Parathyroid adenoma (tissue), 2 donors: Measurements from ENCODE around the gene CNOT6.
"Not testable (repeated sequence)": the region's sequence is repeated elsewhere in the genome, so short reads cannot be mapped to it uniquely, and the experiment has no call there.

Experiments
- H2AFZ ChIP-seq: fragments of 300-600 bp; sonication (generic); one replicate; pipeline ENCODE4 v1.7.0; 2017; ENCODE audit warnings: antibody characterized with exemption, mild to moderate bottlenecking
- H3K27ac ChIP-seq: fragments of 300-600 bp; sonication (generic); one replicate; pipeline ENCODE4 v1.7.0; 2017
- H3K27me3 ChIP-seq: fragments of 300-600 bp; sonication (generic); one replicate; pipeline ENCODE4 v1.7.0; 2017; ENCODE audit warnings: low read length; ENCODE audit not compliant: control insufficient read depth, insufficient read depth
- H3K36me3 ChIP-seq: fragments of 300-600 bp; sonication (generic); one replicate; pipeline ENCODE4 v1.7.0; 2017; ENCODE audit warnings: low read length; ENCODE audit not compliant: control insufficient read depth, insufficient read depth
- H3K4me1 ChIP-seq: fragments of 300-600 bp; sonication (generic); one replicate; pipeline ENCODE4 v1.7.0; 2017; ENCODE audit warnings: control low read depth
- H3K4me2 ChIP-seq: fragments of 300-600 bp; sonication (generic); one replicate; pipeline ENCODE4 v1.7.0; 2017; ENCODE audit warnings: low read length
- H3K4me3 ChIP-seq: fragments of 300-600 bp; sonication (generic); one replicate; pipeline ENCODE4 v1.7.0; 2017; ENCODE audit warnings: low read depth, low read length
- H3K79me2 ChIP-seq: fragments of 300-600 bp; sonication (generic); one replicate; pipeline ENCODE4 v1.7.0; 2017; ENCODE audit warnings: control low read depth
- H3K9ac ChIP-seq: fragments of 300-600 bp; sonication (generic); one replicate; pipeline ENCODE4 v1.7.0; 2017; ENCODE audit warnings: mild to moderate bottlenecking
- H3K9me3 ChIP-seq: fragments of 300-600 bp; sonication (generic); one replicate; pipeline ENCODE4 v1.7.0; 2017; ENCODE audit warnings: low read length; ENCODE audit not compliant: control insufficient read depth
- TF ChIP-seq, protein P1 (sequence below): fragments of 300-600 bp; sonication (generic); IDR thresholded peaks from one replicate; pipeline ENCODE4 v1.7.0; 2017; ENCODE audit warnings: antibody characterized with exemption, mild to moderate bottlenecking
- donor health status: primary hyperparathyroidism.

Gene CNOT6

GRCh38 chr5:180472269-180472668 is 21.9 kb upstream of the CNOT6 start:
- no peaks in the 10 kb centered on the region for H3K36me3 ChIP-seq
- no peaks in the 10 kb centered on the region for H3K4me1 ChIP-seq
- H3K4me2 ChIP-seq = no peak overlapping the region
- H3K4me3 ChIP-seq = no peak overlapping the region
- H3K9ac ChIP-seq = no peak overlapping the region
- H3K27me3 ChIP-seq = no peaks in the 10 kb centered on the region
- H3K9me3 ChIP-seq = no peaks in the 10 kb centered on the region
- TF ChIP-seq, protein P1, sequence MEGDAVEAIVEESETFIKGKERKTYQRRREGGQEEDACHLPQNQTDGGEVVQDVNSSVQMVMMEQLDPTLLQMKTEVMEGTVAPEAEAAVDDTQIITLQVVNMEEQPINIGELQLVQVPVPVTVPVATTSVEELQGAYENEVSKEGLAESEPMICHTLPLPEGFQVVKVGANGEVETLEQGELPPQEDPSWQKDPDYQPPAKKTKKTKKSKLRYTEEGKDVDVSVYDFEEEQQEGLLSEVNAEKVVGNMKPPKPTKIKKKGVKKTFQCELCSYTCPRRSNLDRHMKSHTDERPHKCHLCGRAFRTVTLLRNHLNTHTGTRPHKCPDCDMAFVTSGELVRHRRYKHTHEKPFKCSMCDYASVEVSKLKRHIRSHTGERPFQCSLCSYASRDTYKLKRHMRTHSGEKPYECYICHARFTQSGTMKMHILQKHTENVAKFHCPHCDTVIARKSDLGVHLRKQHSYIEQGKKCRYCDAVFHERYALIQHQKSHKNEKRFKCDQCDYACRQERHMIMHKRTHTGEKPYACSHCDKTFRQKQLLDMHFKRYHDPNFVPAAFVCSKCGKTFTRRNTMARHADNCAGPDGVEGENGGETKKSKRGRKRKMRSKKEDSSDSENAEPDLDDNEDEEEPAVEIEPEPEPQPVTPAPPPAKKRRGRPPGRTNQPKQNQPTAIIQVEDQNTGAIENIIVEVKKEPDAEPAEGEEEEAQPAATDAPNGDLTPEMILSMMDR = no peak
- H3K79me2 ChIP-seq = no peaks in the 10 kb centered on the region
- H3K27ac ChIP-seq = no peak overlapping the region
- H2AFZ ChIP-seq = no peak overlapping the region

DNA sequence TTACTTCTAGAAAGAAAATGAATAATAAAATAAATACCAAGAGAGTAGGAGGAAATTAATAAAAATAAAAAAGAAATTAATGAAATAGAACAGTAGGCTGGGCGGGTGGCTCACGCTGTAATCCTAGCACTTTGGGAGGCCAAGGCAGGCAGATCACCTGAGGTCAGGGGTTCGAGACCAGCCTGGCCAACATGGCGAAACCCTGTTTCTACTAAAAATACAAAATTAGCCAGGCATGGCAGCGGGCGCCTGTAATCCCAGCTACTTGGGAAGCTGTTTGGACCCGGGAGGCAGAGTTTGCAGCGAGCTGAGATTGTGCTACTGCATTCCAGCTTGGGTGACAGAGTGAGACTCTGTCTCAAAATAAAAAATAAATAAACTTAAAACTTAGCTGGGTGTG is 20.8 kb upstream of the CNOT6 start:
- H2AFZ ChIP-seq, H3K27ac ChIP-seq, H3K79me2 ChIP-seq, H3K9ac ChIP-seq, H3K27me3 ChIP-seq, H3K4me1 ChIP-seq, H3K4me3 ChIP-seq, H3K9me3 ChIP-seq, H3K4me2 ChIP-seq, H3K36me3 ChIP-seq: not testable (repeated sequence)

GRCh38 chr5:180474569-180474968 is 19.6 kb upstream of the CNOT6 start:
- Histone ChIP-seq H3K9ac (no peak overlapping the region), H2AFZ (no peak overlapping the region), H3K36me3 (no peaks in the 10 kb centered on the region), H3K27me3 (no peaks in the 10 kb centered on the region), H3K4me1 (no peaks in the 10 kb centered on the region), H3K79me2 (no peaks in the 10 kb centered on the region), H3K4me3 (no peak overlapping the region), H3K27ac (no peak overlapping the region), H3K4me2 (no peak overlapping the region), H3K9me3 (no peaks in the 10 kb centered on the region)
- TF ChIP-seq, protein P1 = no peak

GRCh38 chr5:180475969-180476524 is 18.1 kb upstream of the CNOT6 start:
- not testable (repeated sequence) for H3K4me1 ChIP-seq, H3K27ac ChIP-seq, H3K4me2 ChIP-seq, H3K9me3 ChIP-seq, H2AFZ ChIP-seq, H3K27me3 ChIP-seq, H3K36me3 ChIP-seq, H3K79me2 ChIP-seq, H3K4me3 ChIP-seq, H3K9ac ChIP-seq

DNA sequence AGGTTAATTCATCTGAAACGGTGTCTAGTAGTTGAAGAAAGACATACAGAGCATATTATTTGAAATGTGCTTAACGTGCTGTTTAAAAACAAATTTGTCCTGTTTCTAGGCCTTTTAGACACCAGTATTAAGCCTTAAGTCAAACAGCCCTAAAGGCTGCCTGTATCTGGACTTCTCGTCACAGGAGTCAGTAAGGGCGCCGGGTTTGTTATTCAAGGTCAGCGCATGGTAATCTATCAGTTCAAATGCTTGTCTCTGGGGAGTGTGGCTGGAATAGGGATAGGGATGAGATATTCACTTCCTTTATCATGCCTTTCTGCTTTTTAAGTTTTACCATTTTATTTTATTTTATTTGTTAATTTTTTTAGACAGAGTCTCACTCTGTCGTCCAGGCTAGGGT is 9.4 kb upstream of the CNOT6 start:
- Histone ChIP-seq H3K4me2 (no peak overlapping the region), H3K79me2 (no peaks in the 10 kb centered on the region), H3K9me3 (no peaks in the 10 kb centered on the region), H3K36me3 (no peaks in the 10 kb centered on the region), H3K4me1 (no peaks in the 10 kb centered on the region), H3K27ac (no peak overlapping the region), H3K27me3 (no peaks in the 10 kb centered on the region), H3K9ac (no peak overlapping the region), H3K4me3 (no peak overlapping the region), H2AFZ (no peak overlapping the region)
- TF ChIP-seq, protein P1 = no peak

DNA sequence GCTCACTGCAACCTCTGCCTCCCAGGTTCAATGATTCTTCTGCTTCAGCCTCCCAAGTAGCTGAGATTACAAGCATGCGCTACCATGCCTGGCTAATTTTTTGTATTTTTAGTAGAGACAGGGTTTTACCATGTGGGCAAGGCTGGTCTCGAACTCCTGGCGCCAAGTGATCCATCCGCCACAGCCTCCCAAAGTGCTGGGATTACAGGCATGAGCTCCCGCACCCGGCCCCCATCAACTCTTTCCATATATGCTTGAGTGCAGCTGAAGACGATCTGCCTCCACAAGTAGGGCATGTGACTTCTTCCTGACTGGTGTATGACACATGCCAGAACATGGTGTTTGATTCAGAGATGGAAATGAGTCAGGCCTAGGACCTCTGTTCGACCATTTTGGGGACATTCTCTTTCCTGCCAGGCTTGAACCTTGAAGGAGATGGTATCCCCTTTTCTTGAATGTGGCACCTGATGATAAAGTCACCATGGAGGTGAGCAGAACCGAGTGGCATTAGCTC is 7.5 kb upstream of the CNOT6 start:
- TF ChIP-seq, protein P1 = no peak
- H3K27ac ChIP-seq = no peak overlapping the region
- H2AFZ ChIP-seq = no peak overlapping the region
- no peaks in the 10 kb centered on the region for H3K27me3 ChIP-seq
- H3K9ac ChIP-seq = no peak overlapping the region
- no peaks in the 10 kb centered on the region for H3K4me1 ChIP-seq
- H3K36me3 ChIP-seq = no peaks in the 10 kb centered on the region
- H3K79me2 ChIP-seq = no peaks in the 10 kb centered on the region
- H3K4me2 ChIP-seq = no peak overlapping the region
- no peaks in the 10 kb centered on the region for H3K9me3 ChIP-seq
- H3K4me3 ChIP-seq = no peak overlapping the region
